Cardiac muscle cell (in vitro differentiated cells and primary cell): ENCODE data around the gene GADD45A. TPM values are rescaled to one million over a fixed set of nuclear protein-coding genes. Genes with fewer than 3 reads are reported as not detected.
A peak's percentile ranks its signal among the peaks of the same experiment; 100 is the strongest.

Source experiments
- DNase-seq, 2 donors: peaks; one replicate each; pipeline versions ENCODE4 v3.0.0 to v3.0.0-alpha.2; 2010 to 2017; ENCODE audit warnings: low read depth in 1 of 2, low spot score in 1 of 2
- H3K27ac ChIP-seq: fragments of 200-600 bp; sonication (generic); 2 replicates; pipeline ENCODE4 v1.5.1; 2016
- H3K27me3 ChIP-seq: fragments of 200-600 bp; sonication (generic); 2 replicates; pipeline ENCODE4 v1.6.0; 2016; ENCODE audit warnings: control low read depth
- H3K36me3 ChIP-seq: fragments of 200-600 bp; sonication (generic); 2 replicates; pipeline ENCODE4 v1.5.1; 2016; ENCODE audit warnings: control low read depth
- H3K4me1 ChIP-seq: fragments of 200-600 bp; sonication (generic); 2 replicates; pipeline ENCODE4 v1.8.1; 2017; ENCODE audit warnings: low read depth, mild to moderate bottlenecking, mixed run types
- H3K4me3 ChIP-seq: fragments of 200-600 bp; sonication (generic); 2 replicates; pipeline ENCODE4 v1.5.1; 2016; ENCODE audit warnings: mild to moderate bottlenecking
- H3K9me3 ChIP-seq: fragments of 200-600 bp; sonication (generic); 2 replicates; pipeline ENCODE4 v1.5.1; 2017; ENCODE audit warnings: low read depth, mild to moderate bottlenecking, control low read depth
- CTCF ChIP-seq: IDR thresholded peaks from 2 replicates; pipeline ENCODE4 v1.5.1; 2012; ENCODE audit warnings: low read depth, mild to moderate bottlenecking, low read length
- polyA plus RNA-seq: library from polyadenylated mRNA; unstranded; fragments of >200 nt; fragmentation: Nextera tagmentation; extraction: Ambion mirVana; gene quantifications from 2 replicates; pipeline ENCODE4 v1.2.1, GENCODE V29; 2016
- total RNA-seq: library from RNA; depleted of rRNA; stranded (reverse); fragments of >200 nt; gene quantifications from 2 replicates; pipeline ENCODE4 v1.2.3, GENCODE V29; 2016

The GADD45A gene
- total and polyA plus RNA-seq, 2 experiments from 2014 or later = 84.2 to 112 TPM

GRCh38 chr1:67676946-67677345, 8.1 kb upstream of the GADD45A start:
- DNase-seq = no peak
- H3K4me1 ChIP-seq = no peaks in the 10 kb centered on the region
- no peaks in the 10 kb centered on the region for H3K9me3 ChIP-seq
- H3K27me3 ChIP-seq = no peaks in the 10 kb centered on the region
- no peak overlapping the region for H3K27ac ChIP-seq
- no peak overlapping the region for H3K4me3 ChIP-seq
- TF ChIP-seq CTCF = no peak
- no peaks in the 10 kb centered on the region for H3K36me3 ChIP-seq

GRCh38 chr1:67677408-67677807, 7.6 kb upstream of the GADD45A start:
- DNase-seq = no peak
- no peaks in the 10 kb centered on the region for H3K4me1 ChIP-seq
- H3K27me3 ChIP-seq = no peaks in the 10 kb centered on the region
- TF ChIP-seq CTCF = no peak
- H3K4me3 ChIP-seq = no peak overlapping the region
- H3K36me3 ChIP-seq = no peaks in the 10 kb centered on the region
- H3K27ac ChIP-seq = no peak overlapping the region
- no peaks in the 10 kb centered on the region for H3K9me3 ChIP-seq

- Histone ChIP-seq H3K36me3 (no peaks in the 10 kb centered on the region), H3K4me3 (no peak overlapping the region), H3K27ac (no peak overlapping the region), H3K27me3 (no peaks in the 10 kb centered on the region), H3K9me3 (no peaks in the 10 kb centered on the region), H3K4me1 (no peaks in the 10 kb centered on the region)
- no peak for DNase-seq
- TF ChIP-seq CTCF = no peak
Observed at GRCh38 chr1:67677930-67678329, 7.1 kb upstream of the GADD45A start.

- peaks cover 10% of the 10 kb centered on the region for H3K4me1 ChIP-seq
- H3K4me3 ChIP-seq = no peak overlapping the region
- no peaks in the 10 kb centered on the region for H3K36me3 ChIP-seq
- H3K27me3 ChIP-seq = no peaks in the 10 kb centered on the region
- no peak for DNase-seq
- TF ChIP-seq CTCF = no peak
- H3K27ac ChIP-seq = no peak overlapping the region
- no peaks in the 10 kb centered on the region for H3K9me3 ChIP-seq
Observed at GRCh38 chr1:67679691-67680090, 5.3 kb upstream of the GADD45A start.

- TF ChIP-seq CTCF = no peak
- H3K27me3 ChIP-seq = no peaks in the 10 kb centered on the region
- peaks cover 10% of the 10 kb centered on the region for H3K4me1 ChIP-seq
- no peaks in the 10 kb centered on the region for H3K36me3 ChIP-seq
- no peak for DNase-seq
- no peak overlapping the region for H3K4me3 ChIP-seq
- no peaks in the 10 kb centered on the region for H3K9me3 ChIP-seq
- no peak overlapping the region for H3K27ac ChIP-seq
Observed at GRCh38 chr1:67680486-67680885, 4.5 kb upstream of the GADD45A start.

- Histone ChIP-seq H3K4me3 (no peak overlapping the region), H3K27me3 (no peaks in the 10 kb centered on the region), H3K4me1 (peaks cover 18% of the 10 kb centered on the region), H3K27ac (no peak overlapping the region), H3K36me3 (peaks cover 5% of the 10 kb centered on the region), H3K9me3 (no peaks in the 10 kb centered on the region)
- TF ChIP-seq CTCF = no peak
- DNase-seq = peak in 1 of 2 donors; percentile 82
Observed at GRCh38 chr1:67682659-67683197, 2.3 kb upstream of the GADD45A start.
